Measurements from ENCODE around the gene DUSP10.

DNA sequence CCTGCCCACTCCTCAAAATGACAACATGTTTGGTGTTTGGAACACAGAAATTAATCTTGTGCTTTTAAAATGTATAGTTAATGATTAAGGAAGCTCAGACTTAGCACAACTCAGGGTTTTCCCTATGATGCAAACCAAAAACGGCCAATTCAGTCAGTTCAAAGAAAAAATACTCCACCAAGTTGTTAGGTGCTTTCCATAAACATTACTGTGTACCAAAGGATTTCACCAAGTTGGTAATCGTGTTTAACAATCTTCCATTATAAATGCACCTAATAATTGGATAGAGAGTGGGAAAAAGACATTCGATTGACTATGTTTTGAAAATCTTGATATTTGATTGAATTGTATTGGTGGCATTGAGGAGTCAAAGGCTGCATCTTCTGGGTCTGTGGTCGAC, 33.3 kb upstream of the DUSP10 start:
- TF ChIP-seq ARNTL (CRISPR knock-in tag; IDR thresholded peaks at IDR 0.05; ENCODE audit: borderline replicate concordance, low read depth) (no peak), ZNF8 (CRISPR knock-in tag; IDR thresholded peaks at IDR 0.05) (no peak), ZNF70 (CRISPR knock-in tag; IDR thresholded peaks at IDR 0.05) (no peak), CSDC2 (CRISPR knock-in tag; IDR thresholded peaks at IDR 0.05) (no peak), ISL1 (CRISPR knock-in tag; IDR thresholded peaks at IDR 0.05) (no peak), OSR1 (CRISPR knock-in tag; IDR thresholded peaks at IDR 0.05) (no peak)
- TF ChIP-seq, protein P1, sequence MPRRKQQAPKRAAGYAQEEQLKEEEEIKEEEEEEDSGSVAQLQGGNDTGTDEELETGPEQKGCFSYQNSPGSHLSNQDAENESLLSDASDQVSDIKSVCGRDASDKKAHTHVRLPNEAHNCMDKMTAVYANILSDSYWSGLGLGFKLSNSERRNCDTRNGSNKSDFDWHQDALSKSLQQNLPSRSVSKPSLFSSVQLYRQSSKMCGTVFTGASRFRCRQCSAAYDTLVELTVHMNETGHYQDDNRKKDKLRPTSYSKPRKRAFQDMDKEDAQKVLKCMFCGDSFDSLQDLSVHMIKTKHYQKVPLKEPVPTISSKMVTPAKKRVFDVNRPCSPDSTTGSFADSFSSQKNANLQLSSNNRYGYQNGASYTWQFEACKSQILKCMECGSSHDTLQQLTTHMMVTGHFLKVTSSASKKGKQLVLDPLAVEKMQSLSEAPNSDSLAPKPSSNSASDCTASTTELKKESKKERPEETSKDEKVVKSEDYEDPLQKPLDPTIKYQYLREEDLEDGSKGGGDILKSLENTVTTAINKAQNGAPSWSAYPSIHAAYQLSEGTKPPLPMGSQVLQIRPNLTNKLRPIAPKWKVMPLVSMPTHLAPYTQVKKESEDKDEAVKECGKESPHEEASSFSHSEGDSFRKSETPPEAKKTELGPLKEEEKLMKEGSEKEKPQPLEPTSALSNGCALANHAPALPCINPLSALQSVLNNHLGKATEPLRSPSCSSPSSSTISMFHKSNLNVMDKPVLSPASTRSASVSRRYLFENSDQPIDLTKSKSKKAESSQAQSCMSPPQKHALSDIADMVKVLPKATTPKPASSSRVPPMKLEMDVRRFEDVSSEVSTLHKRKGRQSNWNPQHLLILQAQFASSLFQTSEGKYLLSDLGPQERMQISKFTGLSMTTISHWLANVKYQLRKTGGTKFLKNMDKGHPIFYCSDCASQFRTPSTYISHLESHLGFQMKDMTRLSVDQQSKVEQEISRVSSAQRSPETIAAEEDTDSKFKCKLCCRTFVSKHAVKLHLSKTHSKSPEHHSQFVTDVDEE (CRISPR knock-in tag; IDR thresholded peaks at IDR 0.05) = no peak
- TF ChIP-seq, protein P2, sequence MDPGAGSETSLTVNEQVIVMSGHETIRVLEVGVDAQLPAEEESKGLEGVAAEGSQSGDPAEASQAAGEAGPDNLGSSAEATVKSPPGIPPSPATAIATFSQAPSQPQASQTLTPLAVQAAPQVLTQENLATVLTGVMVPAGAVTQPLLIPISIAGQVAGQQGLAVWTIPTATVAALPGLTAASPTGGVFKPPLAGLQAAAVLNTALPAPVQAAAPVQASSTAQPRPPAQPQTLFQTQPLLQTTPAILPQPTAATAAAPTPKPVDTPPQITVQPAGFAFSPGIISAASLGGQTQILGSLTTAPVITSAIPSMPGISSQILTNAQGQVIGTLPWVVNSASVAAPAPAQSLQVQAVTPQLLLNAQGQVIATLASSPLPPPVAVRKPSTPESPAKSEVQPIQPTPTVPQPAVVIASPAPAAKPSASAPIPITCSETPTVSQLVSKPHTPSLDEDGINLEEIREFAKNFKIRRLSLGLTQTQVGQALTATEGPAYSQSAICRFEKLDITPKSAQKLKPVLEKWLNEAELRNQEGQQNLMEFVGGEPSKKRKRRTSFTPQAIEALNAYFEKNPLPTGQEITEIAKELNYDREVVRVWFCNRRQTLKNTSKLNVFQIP (CRISPR knock-in tag; IDR thresholded peaks at IDR 0.05; ENCODE audit: borderline replicate concordance, low read depth) = no peak

All from SK-N-SH treated with all-trans-retinoic acid at 6 μM for 48 hours (cell line).